Measurements from ENCODE around the gene TRIOBP. TPM values are rescaled to one million over a fixed set of nuclear protein-coding genes. Genes with fewer than 3 reads are reported as not detected.

TRIOBP gene
- total RNA-seq, 1 donor from 2014 or later, result 119 TPM

- DNase-seq (ENCODE audit: low spot score), result no peak
Observed at GRCh38 chr22:37805810-37806277, 109.0 kb downstream of the TRIOBP start.

- DNase-seq (ENCODE audit: low spot score), result no peak
Observed at GRCh38 chr22:37806409-37807333, 109.8 kb downstream of the TRIOBP start.

GRCh38 chr22:37807410-37808293 lies 110.8 kb downstream of the TRIOBP start, which contains the start of gene GCAT:
TSS of gene GCAT (plus strand) at chr22:37807934. CDS start at chr22:37807968, 34 bp downstream.
- peak; percentile 97 for DNase-seq (ENCODE audit: low spot score)

DNA sequence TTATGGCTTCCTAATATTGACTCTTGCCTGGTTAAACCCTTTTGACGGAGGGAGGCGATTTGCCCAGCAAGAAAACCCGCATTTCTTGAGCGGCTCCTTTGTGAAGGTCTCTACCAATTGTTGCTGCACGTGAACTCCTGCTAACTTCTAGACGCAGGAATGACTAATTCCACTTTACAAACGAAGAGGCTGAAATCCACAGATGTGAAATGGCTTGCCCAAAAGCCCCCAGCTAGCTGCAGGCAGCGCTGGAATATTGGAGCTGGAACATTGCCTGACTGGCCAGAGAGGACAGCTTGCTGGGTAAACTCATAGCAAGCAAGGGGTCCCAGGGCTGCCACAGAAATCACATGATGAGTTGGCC lies 111.4 kb downstream of the TRIOBP start:
- DNase-seq (ENCODE audit: low spot score), result no peak

GRCh38 chr22:37809672-37810333 lies 113.0 kb downstream of the TRIOBP start:
- no peak for DNase-seq (ENCODE audit: low spot score)

DNA sequence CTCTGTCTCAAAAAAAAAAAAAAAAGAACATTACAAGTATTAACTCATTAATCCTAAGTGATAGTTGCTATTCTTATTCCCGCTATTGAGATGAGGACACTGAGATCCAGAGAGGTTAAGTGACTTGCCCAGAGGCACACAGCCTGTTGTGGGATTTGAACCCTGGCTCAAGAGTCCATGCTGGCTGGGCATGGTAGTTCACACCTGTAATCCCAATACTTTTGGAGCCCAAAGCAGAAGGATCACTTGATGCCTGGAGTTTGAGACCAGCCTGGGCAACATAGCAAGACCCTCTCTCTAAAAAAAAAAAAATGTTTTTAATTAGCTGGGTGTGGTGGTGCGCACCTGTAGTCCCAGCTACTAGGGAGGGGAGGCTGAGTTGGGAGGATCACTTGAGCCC lies 115.0 kb downstream of the TRIOBP start:
- DNase-seq (ENCODE audit: low spot score), result no peak

GRCh38 chr22:37812869-37813678 lies 116.2 kb downstream of the TRIOBP start:
- DNase-seq (ENCODE audit: low spot score), result no peak

- no peak for DNase-seq (ENCODE audit: low spot score)
Observed at GRCh38 chr22:37815593-37815992, 118.7 kb downstream of the TRIOBP start.

DNA sequence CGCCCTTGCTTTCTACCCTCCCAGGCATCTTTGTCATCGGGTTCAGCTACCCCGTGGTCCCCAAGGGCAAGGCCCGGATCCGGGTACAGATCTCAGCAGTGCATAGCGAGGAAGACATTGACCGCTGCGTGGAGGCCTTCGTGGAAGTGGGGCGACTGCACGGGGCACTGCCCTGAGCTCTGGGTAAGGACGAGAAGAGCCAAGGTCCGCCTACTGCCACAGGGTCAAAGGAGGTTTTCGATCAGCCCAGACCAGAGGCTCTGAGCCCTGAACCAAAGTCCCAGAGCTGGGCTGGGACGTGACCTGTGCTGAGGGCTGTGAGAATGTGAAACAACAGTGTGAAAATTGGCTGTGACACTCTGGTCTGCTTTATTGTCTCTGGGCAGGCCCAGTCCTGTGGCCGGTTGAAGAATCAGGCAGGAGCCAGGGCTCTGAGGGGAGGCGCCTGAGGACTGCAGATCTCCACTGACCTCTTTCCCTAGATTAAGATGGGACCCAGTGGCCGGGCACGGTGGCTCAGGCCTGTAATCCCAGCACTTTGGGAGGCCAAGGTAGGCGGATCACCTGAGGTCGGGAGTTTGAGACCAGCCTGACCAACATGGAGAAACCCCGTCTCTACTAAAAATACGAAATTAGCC lies 119.8 kb downstream of the TRIOBP start:
- no peak for DNase-seq (ENCODE audit: low spot score)

DNA sequence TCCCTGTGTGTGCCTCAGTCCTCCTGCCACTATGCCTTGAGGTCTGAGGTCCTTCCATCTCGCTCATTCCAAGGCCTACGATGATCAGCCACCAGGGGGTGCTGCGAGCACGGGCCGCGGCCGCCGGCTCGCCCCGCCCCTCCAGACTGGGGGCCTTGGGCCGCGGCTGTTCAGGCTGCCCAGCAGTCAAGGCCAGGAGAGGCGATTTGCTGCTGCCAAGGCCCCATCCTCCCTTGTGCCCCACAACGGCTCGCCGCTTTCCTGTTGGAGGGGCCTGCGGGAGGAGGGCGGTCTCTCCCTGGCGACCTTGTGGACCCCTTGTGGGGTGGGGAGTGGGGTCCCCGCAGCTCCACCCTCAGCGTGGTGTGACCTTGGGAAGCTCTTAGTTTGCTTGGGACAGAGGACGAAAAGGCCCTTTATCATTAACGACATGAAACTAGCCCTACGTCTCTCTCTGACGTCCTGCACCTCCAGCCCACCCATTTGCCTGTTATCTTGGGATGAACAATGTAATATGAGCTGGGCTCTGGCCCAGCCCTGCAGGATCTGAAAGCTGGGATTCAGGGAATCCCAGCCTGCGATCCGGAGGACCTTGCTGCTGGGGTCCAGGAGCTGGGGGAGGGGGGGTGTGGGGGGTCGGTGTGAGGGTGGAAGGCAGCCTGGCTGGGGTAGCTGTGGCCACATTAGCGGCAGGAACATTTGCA lies 121.0 kb downstream of the TRIOBP start:
- DNase-seq (ENCODE audit: low spot score), result peak; percentile 83

DNA sequence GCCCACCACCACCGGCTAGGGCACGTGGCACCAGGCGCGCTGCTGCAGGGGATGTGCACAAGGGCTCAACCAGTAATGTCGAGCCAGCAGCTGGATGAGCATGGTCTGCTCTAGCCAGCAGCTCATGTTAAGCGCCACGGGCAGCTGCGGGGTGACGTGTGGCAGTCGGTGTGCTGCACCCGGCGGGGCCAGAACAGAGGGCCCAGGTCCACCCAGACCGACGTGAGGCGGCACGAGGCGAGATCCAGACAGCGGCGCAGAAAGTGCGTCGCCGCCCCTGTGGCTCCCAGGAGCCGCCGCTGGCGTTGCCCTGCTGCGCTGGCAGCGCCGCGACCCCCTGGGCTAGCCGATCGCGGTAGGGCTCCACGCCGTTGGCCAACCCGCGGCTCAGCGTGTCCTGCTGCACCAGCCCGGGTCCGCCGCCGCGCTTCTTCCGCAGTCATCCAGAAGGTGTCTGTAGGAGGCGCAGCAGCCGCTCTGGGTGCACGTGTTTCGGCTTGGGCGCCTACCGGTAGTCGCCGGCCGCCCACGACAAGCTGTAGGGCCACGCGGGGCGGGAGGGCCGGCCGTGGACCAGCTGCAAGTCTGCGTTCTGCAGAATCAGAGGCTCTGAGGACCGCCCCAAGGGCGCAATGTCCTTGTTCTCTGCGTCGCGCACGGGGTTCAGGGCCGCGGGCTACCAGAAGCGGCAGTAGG lies 121.7 kb downstream of the TRIOBP start:
- peak; percentile 54 for DNase-seq (ENCODE audit: low spot score)

GRCh38 chr22:37819105-37819433 lies 122.2 kb downstream of the TRIOBP start:
- DNase-seq (ENCODE audit: low spot score), result no peak

GRCh38 chr22:37820350-37820749 lies 123.5 kb downstream of the TRIOBP start:
- DNase-seq (ENCODE audit: low spot score), result no peak

- peak; percentile 27 for DNase-seq (ENCODE audit: low spot score)
Observed at GRCh38 chr22:37822079-37822833, 125.4 kb downstream of the TRIOBP start.

- DNase-seq (ENCODE audit: low spot score), result no peak
Observed at GRCh38 chr22:37823134-37823985, 126.5 kb downstream of the TRIOBP start, which contains the start of gene GALR3. TSS of gene GALR3 (plus strand) at chr22:37823382. CDS start at chr22:37823407, 25 bp downstream.

DNA sequence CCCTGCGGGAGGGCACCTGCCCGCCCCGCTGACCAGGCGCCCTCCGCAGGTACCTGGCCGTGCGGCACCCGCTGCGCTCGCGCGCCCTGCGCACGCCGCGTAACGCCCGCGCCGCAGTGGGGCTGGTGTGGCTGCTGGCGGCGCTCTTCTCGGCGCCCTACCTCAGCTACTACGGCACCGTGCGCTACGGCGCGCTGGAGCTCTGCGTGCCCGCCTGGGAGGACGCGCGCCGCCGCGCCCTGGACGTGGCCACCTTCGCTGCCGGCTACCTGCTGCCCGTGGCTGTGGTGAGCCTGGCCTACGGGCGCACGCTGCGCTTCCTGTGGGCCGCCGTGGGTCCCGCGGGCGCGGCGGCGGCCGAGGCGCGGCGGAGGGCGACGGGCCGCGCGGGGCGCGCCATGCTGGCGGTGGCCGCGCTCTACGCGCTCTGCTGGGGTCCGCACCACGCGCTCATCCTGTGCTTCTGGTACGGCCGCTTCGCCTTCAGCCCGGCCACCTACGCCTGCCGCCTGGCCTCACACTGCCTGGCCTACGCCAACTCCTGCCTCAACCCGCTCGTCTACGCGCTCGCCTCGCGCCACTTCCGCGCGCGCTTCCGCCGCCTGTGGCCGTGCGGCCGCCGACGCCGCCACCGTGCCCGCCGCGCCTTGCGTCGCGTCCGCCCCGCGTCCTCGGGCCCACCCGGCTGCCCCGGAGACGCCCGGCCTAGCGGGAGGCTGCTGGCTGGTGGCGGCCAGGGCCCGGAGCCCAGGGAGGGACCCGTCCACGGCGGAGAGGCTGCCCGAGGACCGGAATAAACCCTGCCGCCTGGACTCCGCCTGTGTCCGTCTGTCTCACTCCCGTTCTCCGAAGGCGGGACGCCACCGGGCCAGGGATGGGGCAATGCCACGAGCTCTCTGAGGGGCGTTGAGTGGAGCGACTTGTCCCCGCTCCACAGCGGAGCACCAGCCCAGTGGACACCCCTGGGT lies 128.1 kb downstream of the TRIOBP start:
- no peak for DNase-seq (ENCODE audit: low spot score)
